Hematopoietic multipotent progenitor cell treated with erythropoietin and hydrocortisone succinate and interleukin-3 and kit ligand, for 8 days (in vitro differentiated cells): Measurements from ENCODE around the gene ATP6V0B.

Experiments
- DNase-seq: peaks from one replicate; pipeline ENCODE4 v3.0.0-alpha.2; 2015

The ATP6V0B gene

GRCh38 chr1:44008259-44008658 is 33.5 kb downstream of the ATP6V0B start:
- DNase-seq: no peak

DNA sequence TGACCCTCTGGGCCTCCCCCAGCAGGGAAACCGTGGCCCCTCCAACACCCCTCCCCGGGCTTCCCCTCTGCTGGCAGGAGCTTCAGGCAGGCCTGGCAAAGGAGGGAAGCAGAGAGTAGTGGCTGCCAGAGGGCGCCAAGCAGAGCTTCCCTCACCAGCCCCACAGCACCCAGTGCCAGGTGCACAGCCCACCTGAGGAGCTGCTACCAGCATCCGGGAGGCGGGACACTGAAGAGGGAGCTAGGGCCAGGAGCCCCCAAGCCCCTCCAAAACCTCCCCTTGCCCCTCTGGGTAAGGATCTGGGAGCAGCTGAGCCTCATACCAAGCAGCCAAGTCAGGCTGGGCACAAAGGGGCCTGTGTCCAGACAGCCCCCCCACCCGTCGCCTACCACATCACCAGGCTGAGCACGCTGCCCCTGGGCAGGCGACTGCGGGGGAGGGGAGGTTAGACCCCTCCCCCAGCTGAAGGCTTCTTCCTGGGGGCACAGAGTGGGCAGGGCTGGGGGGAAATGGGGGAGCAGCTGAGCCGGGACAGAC is 36.2 kb downstream of the ATP6V0B start:
- no peak for DNase-seq

GRCh38 chr1:44012404-44012803 is 37.6 kb downstream of the ATP6V0B start:
- DNase-seq: no peak

- DNase-seq: no peak
These were observed 38.3 kb downstream of the ATP6V0B start for GRCh38 chr1:44012941-44013609.

GRCh38 chr1:44013949-44014348 is 39.2 kb downstream of the ATP6V0B start:
- no peak for DNase-seq

GRCh38 chr1:44014365-44015104 is 39.8 kb downstream of the ATP6V0B start:
- no peak for DNase-seq

- DNase-seq: no peak
These were observed 40.4 kb downstream of the ATP6V0B start for GRCh38 chr1:44015206-44015605.

DNA sequence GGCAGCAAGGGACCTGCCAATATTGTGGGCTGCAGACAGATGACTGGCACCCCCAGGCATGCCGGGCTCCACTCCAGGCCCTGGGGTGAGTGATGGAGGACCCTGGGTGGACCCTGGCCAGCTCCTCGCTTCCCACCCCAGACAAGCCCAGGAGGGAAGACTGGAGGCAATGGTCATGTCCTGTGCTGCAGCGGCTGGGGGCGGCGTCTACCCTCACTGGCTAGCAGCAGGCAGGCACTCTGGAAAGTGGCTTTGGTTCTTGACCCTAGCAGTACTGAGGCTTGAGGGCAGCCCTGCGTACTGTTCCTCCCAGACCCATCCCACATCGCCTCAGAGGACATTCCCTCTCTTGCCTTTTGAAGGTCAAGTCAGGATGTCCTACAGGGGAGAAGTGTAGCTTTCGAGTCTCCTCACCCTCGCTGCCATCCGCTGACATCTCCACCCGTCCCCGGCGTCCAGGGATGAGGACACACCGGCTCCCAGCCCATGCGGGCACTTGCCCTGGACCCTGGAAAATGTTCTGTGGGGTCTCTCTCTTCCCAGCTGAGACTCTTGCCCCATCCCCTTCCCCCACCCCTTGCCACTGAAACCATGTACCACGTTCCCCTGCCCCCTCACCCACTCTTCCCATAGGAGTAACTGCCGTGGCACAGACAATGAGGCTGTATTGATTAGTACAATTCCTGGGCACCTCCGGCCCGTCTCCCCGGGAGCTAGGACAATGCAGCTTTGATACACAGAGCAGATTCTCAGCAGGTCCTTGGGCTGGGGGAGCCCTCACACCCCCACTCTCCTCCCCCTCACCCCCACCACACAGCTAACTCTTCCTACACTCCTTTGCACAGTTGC is 41.5 kb downstream of the ATP6V0B start:
- DNase-seq: no peak

DNA sequence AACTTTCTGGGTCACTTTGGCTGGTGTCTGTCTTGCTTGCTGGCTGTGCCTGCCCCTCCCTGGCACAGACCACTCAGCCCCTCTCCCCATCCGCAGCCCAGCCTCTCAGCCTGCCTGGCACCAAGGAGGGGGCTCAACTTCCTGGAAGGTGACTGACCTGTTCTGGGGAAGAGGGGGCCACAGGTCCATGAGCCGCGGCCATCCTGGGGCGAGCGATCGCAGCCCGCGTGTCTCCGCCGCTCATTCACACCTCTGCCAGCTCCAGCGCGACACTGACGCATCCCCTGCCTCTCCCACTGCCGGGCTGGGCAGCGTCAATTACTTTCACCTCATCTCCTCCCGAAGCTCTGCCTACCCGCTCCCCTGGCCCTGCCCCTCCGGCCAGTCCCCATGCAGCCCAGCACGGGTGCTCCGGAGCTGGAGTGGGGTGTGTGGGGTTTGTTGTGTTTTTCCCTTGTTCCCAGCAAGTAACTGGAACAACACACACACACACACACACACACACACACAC is 42.2 kb downstream of the ATP6V0B start:
- no peak for DNase-seq

- DNase-seq: no peak
These were observed 44.7 kb downstream of the ATP6V0B start for GRCh38 chr1:44019466-44019948.

GRCh38 chr1:44020464-44020863 is 45.7 kb downstream of the ATP6V0B start:
- no peak for DNase-seq

DNA sequence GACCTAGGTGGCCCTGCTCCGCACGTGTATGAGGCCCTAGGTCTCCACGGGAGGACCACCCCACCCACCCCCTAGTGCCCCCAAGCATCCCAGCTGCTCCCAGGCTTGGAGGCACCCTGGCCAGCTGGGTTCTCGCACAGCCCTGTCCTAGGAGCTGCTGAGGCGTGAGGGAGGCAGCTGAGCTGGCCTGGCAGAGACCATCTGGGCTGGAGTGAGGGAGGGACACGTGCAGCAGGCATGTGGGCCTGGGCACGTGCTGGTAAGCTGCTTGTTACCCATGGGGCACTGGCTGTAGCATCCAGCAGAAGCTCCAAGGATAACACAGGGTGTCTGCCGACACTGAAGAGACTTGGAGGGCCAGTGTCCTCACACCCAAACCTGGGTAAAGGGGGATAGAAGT is 46.4 kb downstream of the ATP6V0B start:
- DNase-seq: no peak

DNA sequence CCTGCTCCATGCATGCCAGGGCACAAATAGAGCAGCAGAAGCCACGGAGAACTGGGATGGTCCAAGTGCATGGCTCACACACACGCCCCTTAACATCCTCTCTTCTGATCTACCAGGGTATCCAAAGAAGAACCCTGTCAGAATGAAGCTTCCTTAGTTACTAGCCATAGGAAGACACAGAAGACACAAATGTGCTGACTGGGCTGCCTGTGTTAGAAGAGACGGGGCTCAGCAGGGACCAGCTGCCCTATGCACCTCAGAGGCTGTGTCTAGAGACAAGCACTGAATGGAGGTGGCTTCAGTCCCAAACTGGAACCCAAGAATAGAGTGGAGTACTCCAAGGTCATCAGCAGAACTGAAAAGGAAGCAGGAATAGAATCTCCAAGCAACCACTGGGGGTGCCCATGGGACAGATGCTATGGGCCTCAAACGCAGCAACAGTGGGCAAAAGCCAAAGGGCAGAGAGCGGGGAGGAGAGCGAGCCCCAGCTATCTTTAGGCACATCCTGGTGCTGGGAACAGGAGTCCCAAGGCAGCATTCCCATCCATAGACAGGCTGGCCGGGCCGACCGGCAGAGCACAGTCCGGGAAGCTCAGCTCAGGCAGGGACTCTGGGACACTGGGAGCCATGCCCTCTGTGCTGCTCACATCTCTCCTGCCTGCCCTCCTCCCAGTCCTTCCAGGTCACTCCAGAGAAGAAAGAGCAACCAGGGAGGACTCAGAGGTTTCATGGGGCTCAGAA is 47.0 kb downstream of the ATP6V0B start:
- no peak for DNase-seq

- DNase-seq: no peak
These were observed 49.5 kb downstream of the ATP6V0B start for GRCh38 chr1:44024031-44024902.

DNA sequence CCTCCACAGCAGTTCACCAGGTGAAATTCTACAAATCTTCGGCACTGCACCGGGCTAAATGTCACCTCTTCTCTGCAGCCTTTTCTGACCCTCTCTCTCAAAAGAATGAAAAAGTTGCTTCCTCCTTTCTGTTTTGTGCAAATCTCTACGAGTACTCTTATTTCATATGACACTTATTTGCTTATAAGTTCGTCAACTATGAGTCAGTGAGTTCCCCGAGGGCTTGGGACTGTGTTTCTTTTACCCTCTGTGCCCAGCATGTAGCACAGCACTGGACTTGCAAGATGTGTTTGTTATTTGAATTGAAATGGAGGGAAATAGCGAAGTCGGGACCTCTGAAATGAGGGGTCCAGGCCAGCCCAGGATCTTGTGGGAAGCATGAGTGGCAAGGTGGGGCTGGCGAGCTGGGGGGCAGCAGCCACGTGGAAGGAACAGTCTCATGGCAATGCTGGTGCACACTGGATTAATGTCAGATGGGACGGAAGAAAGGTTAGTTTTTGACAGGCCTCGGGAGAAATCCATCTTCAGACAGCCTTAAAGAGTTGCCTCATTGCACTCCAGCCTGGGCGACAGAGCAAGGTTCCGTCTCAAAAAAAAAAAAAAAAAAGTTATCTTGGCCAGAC is 50.3 kb downstream of the ATP6V0B start:
- DNase-seq: no peak

DNA sequence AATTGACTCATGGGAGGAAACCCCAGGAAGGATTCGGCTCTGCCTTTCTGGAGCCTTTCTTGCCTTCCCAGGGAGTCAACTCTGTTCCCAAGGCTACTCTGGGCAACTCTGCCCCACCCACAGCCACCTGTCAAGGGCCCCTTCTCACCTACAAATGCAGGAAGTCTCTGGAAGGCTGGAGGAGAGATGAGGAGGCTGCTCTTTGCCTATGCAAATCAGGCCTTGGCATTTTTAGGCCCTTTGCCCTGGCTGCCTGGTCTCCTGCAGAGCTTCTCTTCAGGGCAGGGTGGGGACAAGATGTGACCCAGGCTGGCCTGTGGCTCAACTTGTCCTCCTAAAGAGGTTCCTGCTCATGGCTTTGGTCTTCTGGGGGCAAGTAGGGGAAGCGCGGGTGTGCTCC is 51.1 kb downstream of the ATP6V0B start:
- DNase-seq: no peak

DNA sequence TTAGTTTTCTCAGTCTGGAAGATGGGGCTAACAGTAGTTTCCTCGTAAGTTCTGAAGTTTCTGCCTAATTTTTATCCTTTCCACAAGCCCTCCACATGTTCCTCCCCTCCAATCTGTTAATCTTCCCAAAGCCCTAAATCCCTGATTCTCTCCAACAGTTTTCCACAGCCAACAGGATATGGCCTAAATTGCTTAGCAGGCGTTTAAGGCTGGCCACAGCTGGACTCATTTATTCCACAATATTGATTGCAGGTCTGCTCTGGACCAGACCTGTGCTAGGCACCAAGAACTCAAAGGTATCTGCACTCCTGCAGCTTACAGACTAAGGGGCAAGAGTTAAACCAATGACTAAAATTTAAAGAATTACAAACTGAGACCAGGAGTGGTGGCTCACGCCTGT is 52.6 kb downstream of the ATP6V0B start:
- DNase-seq: no peak
